ENCODE measurements around the gene SEC23A.

DNA sequence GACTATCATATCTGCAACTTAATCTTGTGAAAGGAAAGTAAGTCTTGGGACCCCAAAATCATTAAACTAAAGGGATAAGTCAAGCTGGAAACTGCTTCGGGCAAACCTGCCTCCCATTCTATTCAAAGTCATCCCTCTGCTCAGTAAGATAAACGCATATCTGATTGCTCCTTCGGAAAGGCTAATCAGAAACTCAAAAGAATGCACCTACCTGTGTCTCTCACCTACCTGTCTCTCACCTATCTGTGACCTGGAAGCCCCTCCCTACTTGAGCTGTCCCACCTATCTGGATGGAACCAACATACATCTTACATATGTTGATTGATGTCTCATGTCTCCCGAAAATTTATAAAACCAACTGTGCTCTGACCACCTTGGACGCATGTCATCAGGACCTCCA, 19.9 kb downstream of the SEC23A start:
- TF ChIP-seq POLR2A (IDR thresholded peaks at IDR 0.05; ENCODE audit: low read length) (no peak), GATA1 (IDR thresholded peaks at IDR 0.05; ENCODE audit: low read depth, low read length) (no peak)
